GM21526 (cell line): ENCODE data around the gene POLA2.

Experiments used
- ATAC-seq: cut with Tn5 transposase; IDR thresholded peaks from one replicate; pipeline ENCODE4 v1.9.1; 2021; ENCODE audit warnings: moderate library complexity; ENCODE audit not compliant: unreplicated experiment, low FRiP score

The POLA2 gene

GRCh38 chr11:65279741-65280440 lies 18.1 kb downstream of the POLA2 start:
- ATAC-seq: no peak

- ATAC-seq: no peak
Measured at GRCh38 chr11:65280646-65281045, 18.9 kb downstream of the POLA2 start.

GRCh38 chr11:65286686-65287085 lies 24.9 kb downstream of the POLA2 start:
- ATAC-seq: no peak

GRCh38 chr11:65287601-65288000 lies 25.8 kb downstream of the POLA2 start:
- ATAC-seq: no peak

GRCh38 chr11:65288706-65289536 lies 27.2 kb downstream of the POLA2 start:
- ATAC-seq: no peak

GRCh38 chr11:65290448-65291165 lies 28.8 kb downstream of the POLA2 start:
- no peak for ATAC-seq

- no peak for ATAC-seq
Measured at GRCh38 chr11:65291613-65292012, 29.9 kb downstream of the POLA2 start.

GRCh38 chr11:65292890-65293289 lies 31.1 kb downstream of the POLA2 start:
- no peak for ATAC-seq

- no peak for ATAC-seq
Measured at GRCh38 chr11:65293909-65294381, 32.2 kb downstream of the POLA2 start.

- ATAC-seq: no peak
Measured at GRCh38 chr11:65295001-65295400, 33.2 kb downstream of the POLA2 start.

GRCh38 chr11:65295571-65296341 lies 34.0 kb downstream of the POLA2 start:
- no peak for ATAC-seq

GRCh38 chr11:65297026-65297672 lies 35.4 kb downstream of the POLA2 start:
- no peak for ATAC-seq

GRCh38 chr11:65298131-65298535 lies 36.4 kb downstream of the POLA2 start:
- ATAC-seq: no peak

- ATAC-seq: no peak
Measured at GRCh38 chr11:65298655-65299179, 37.0 kb downstream of the POLA2 start.

GRCh38 chr11:65300621-65301275 lies 39.0 kb downstream of the POLA2 start:
- no peak for ATAC-seq

GRCh38 chr11:65301491-65302329 lies 39.9 kb downstream of the POLA2 start:
- ATAC-seq: no peak

- no peak for ATAC-seq
Measured at GRCh38 chr11:65303555-65303954, 41.8 kb downstream of the POLA2 start.

GRCh38 chr11:65304110-65304509 lies 42.3 kb downstream of the POLA2 start:
- ATAC-seq: no peak
